Activated CD8-positive, alpha-beta memory T cell treated with anti-CD3 and anti-CD28 coated beads for 36 hours (primary cell): ENCODE data around the gene UCN2. TPM values are rescaled to one million over a fixed set of nuclear protein-coding genes. Genes with fewer than 3 reads are reported as not detected.

Experiments used
- CTCF ChIA-PET: fragments of 350-600 bp; sonication (Branson Sonifier 250); formaldehyde crosslinking; loops from one replicate; lab custom pipeline; 2021; ENCODE audit warnings: antibody characterized with exemption; lab: Charles Lee
- POLR2A ChIA-PET: fragments of 350-600 bp; sonication (Branson Sonifier 250); formaldehyde crosslinking; loops from one replicate; lab custom pipeline; 2021; ENCODE audit warnings: antibody characterized with exemption; lab: Charles Lee
- total RNA-seq, 2 experiments: library from RNA; stranded (reverse); gene quantifications; one replicate each; pipeline ENCODE4 v1.2.3, GENCODE V29; 2021

Gene UCN2
- total RNA-seq, 2 experiments from 2014 or later = not detected

DNA sequence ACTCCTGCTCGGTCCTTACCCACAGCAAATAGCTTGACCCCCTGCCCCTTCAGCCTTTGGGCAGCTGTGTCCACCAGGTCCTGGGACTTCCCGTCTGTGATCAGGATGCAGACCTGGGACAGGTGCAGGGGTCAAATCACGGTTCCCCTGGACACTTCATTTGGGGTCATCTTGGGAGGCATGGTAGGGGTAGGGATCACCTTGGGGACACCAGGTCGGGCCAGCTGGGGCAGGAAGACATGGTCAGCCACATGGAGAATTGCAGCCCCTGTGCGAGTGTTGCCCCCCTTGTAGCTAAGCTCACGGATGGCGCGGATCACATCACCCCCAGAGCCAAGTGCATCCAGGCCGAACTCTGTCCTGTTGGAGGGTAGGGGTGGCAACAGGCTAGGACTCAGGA is 29.8 kb upstream of the UCN2 start:
- POLR2A ChIA-PET = no interaction called here

DNA sequence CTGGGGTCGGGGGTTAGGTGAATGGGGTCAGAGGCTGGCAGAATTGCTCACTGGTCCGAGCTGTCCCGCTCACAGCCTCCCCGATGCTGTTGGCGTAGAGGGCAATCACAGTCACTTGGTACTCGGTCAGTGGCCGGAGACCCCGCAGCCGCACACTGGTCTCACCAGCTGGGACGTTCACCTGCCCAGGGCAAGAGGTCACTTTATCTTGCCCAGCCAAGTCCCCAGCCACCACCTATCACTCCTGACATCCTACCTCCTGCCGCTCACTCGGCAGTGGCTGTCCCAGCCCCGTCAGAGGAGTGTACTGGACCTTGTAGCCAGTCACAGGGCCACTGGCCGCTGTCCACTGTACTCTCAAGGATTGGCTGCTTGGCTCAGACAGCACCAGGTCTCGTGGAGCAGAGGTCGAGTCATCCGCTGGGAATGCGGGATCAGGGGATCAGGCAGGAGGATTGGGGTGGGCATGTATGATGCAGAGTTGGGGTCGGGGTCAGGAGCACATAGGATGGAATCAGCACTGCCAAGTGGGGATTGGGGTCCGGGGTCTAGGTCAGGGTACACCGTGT is 29.0 kb upstream of the UCN2 start:
- CTCF ChIA-PET = no interaction called here
- POLR2A ChIA-PET = no interaction called here

More for the DNA sequence above, 29.8 kb upstream of the UCN2 start:
- CTCF ChIA-PET = no interaction called here

DNA sequence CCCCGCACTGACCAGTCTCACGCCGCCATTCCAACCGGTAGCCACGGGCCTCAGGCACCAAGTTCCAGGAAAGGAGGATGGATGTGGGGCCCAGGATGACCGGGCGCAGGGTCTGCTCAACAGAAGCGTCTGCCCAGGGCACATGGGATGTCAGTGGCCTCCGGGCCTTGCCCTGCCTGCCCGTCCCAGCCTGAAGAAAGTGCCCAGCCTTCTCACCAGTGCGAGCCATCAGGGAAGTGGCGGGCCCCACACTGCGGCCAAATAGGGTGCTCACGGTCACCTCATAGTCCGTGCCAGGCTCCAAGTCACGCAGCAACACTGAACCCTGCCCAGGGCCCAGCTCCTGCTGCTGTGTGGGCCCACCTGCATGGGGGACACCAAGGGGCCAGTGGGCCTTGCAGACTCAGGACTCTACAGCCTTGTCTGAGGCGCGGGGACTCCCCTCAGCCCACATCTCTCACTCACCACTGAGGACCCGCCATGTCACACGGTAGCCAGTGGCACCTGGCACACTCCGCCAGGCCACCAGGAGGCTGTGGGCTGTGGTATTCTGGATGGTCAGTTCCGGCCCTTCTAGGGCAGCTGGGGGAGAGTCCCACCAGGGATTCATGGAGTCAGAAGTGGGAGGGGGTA is 28.4 kb upstream of the UCN2 start:
- CTCF ChIA-PET = no interaction called here
- POLR2A ChIA-PET = no interaction called here

DNA sequence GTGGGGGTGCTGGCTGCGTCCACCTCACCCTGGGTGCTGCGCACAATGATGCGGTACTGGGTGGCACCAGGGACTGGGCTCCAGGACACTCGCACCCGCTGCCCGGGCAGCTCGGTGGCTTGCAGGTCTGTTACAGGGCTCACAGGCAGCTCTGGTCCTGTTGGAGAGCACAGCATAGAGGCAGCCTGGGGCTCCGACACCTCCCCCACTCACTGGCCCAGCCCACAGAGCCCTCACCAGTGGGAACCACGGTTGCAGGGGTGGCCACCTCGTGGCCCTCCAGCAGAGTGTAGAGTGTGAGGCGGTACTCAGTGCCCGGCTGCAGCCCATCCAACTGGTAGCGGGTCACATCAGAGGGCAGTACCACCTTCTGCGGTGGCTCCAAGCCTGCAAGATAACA is 27.9 kb upstream of the UCN2 start:
- ChIA-PET CTCF (no interaction called here), POLR2A (no interaction called here)

DNA sequence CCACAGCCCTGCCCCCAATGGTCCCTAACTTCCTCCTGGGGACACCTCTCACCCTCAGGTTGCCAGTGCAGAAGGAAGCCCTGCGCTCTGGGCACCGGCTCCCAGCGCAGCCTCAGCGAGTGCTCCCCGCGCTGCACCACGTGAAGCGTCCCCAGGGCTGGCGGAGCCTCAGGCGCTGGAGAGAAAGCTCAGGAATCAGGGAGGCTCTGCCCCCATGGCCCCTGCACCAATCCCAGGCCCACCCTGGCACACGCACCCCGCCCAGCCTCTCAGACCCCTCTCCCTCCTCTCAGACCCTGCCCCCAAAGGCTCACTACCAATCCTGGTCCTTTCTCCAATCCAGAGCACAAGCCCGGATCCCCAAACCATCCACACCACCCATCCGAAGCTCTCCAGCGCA is 24.6 kb upstream of the UCN2 start:
- CTCF ChIA-PET = no interaction called here

DNA sequence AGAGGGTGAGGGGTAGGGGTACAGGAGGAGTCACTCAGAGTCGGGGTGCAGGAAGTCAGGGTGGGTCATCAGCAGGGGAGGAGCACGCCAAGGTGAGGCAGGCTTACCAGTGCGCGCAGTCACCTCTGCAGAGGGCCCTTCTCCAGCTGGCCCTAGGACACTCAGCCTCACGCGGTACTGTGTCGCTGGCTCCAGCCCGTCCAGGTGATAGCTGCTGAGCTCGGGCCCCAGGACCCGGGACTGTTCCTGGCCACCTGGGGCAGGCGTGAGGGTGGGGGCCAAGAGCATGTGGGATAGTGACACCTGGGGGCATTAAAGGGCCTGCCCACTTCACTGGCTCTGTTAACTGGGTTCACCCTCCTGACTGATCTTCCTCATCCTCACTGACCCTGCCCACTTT is 24.1 kb upstream of the UCN2 start:
- CTCF ChIA-PET = no interaction called here
- POLR2A ChIA-PET = no interaction called here

More for the DNA sequence above, 24.6 kb upstream of the UCN2 start:
- POLR2A ChIA-PET = no interaction called here

DNA sequence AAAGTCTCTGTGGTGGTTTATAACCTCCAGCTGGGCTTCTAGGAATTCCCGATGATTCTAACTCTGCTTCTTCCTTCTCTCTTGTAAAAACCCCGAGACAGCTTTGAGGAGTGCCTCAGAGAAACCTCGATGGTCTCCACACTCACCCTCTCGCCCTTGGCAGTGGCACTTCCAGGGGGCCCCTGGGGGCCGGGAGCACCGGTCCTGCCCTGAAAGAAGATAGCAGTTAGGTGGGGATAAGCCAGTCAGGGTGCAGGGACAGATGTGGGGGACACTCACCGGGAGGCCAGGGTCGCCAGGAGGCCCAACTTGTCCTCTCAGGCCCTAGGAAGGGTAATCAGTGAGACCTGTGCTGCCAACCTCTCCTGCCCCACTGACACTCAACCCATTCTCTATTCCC is 21.8 kb upstream of the UCN2 start:
- CTCF ChIA-PET = no interaction called here
- POLR2A ChIA-PET = no interaction called here

DNA sequence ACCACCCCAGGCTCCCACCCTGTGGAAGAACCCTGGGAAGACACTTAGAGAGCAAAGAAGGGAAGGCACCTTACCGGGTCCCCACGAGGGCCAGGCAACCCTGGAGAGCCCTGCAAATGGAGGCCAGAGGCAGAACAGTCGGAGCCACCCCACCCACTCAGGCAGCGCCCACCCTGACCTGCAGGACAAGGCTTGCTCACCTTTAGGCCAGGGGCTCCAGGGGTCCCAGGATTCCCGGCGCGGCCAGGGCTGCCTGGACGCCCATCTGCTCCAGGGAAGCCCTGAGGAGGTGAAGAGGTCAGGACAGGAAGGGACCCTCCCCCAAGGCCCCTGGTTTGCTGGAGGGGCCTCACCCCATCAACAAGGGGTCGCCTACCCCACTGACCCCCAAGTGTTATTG is 21.3 kb upstream of the UCN2 start:
- ChIA-PET CTCF (no interaction called here), POLR2A (no interaction called here)

DNA sequence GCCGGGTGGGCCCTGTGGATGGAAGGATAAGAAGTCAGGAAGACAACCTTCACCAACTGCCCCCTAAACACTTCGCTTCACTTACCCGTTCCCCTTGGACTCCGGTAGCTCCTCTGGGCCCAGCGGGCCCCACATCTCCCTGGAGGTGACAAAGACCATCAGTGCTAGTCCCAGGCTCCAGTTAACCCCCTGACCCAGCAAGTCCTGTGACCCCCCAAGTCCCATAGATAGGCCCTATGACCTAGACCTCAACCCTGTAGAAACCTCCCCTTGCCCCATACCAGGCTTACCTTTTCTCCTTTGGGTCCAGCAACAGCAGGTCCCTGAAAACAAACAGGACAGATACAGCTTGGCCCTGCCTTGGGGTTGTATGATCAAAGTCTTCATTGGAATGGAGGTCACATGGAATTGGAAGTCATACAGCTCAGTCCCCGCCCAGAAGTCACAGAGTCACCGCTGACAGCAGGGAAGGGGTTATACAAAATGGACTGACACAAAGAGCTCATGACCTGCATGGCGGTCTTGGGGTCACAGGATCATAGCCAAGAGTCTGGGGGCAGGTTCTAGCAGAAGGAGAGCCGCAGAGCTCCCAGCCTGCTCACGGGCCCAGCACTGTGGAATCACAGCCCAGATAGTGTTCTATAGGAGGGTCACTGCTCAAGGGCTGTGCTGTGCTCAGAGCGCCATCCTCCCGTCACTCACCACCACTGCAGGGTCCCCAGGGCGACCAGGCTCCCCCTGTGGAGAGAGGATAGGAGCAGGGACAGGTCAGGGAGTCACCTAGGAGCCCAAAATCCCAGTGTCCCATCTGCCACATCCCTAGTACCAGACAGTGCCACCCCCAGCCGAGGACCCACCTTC is 18.3 kb upstream of the UCN2 start:
- ChIA-PET POLR2A (no interaction called here), CTCF (interaction anchor here (1.4 kb wide), 1 partner anchor 23 kb away, joined by 4 read pairs; no protein-coding TSS in a partner anchor)

DNA sequence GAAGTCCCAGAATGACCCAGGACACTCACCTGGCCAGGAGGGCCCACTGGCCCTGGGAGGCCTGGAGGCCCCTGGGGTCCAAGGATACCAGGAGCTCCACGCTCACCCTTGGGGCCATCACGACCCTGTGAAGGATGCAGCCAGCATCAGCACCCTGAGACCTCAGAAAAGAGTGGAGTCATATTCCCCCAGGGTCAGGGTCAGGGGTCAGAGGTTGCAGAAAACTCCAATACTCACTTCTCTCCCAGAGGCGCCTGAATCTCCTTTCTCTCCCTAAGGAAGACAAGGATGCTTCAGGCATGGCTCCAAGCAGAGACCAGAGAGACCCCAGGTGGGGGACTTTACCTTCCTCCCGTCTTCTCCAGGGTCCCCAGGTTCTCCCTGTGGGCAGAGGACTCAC is 13.1 kb upstream of the UCN2 start:
- POLR2A ChIA-PET = no interaction called here
- CTCF ChIA-PET = no interaction called here

DNA sequence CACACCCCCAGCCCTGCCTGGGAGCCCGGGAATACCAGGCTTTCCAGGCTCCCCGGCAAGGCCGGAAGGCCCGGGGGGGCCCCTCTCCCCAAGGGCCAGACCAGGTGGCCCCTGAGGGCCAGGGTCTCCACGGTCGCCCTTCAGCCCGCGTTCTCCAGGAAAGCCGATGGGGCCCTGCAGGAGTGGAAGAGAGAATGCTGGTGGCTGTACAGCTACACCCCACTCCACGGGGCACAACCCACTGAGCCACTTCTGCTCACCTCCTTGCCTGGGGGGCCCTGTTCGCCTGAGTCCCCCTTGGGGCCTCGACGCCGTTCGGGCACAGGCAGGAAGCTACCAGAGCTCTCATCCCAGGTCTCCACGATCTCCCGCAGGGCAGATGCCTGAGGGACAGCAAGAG is 11.8 kb upstream of the UCN2 start:
- CTCF ChIA-PET = interaction anchor here (0.6 kb wide), 1 partner anchor 26 kb away, joined by 4 read pairs; no protein-coding TSS in a partner anchor
- POLR2A ChIA-PET = no interaction called here

DNA sequence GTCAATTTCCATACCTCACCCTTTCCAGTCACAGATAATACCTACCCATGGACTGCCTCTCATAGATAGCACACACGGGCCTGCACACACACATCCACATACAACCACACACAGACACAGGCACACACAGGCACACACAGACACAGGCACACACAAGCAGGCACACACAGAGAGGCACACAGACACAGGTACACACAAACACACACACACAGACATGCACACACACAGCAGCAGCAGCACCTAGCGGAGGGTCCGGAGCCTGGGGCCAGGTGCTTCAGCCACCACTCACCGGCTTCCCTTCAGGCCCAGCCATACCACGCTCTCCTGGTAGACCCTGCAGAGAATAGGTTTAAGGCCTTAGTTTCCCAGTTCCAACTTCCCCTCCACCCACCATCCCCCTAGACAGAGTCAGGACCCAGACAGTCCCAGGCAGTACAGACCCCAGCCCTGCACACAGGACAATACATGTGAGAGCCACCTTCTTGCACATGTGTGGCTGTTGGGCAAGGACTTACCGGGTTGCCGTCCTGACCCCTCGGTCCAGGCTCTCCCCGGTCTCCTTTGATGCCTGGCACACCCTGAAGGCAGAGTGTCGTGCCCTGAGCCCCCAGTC is 10.5 kb upstream of the UCN2 start:
- CTCF ChIA-PET = no interaction called here
- POLR2A ChIA-PET = no interaction called here

DNA sequence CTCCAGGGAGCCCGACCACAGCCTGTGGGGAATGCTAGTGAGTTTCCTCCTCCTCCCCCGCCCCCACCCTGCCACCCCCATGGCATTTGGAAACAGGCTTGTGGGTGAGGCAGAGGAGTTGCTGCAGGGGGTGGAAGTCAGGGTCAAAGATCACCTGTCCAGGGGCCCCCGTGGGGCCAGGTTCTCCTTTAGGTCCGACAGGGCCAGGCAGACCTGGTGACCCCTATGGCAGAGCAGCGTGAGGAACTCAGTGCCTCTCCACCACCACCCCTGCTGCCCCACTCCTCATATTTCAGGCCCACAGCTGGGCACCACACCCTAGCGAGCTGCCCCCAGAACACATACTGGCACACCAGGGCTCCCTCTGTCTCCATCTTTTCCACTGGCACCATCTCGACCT is 8.9 kb upstream of the UCN2 start:
- POLR2A ChIA-PET = no interaction called here
- CTCF ChIA-PET = interaction anchor here (1.0 to 1.6 kb wide), 2 partner anchors 63 to 136 kb away, joined by 4 to 5 read pairs; partner anchors contain the start of gene SLC26A6

DNA sequence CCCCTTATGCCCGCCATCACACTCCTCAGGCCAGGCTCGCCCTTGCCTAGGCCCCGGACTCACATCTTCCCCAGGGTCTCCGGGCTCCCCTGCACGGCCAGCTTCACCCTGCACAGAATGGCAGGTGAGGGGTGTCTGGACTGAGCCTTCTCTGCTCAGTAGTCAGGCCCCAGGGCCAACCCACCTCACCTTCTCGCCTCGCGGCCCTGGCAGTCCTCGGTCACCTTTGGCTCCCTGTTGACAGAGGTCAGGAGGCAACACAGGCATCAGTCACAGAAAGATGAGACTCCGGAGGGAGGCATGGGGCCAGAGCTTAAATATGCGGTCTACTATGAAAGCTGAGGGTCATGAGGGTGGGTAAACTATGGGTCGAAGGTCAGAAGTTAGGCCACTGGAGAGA is 8.4 kb upstream of the UCN2 start:
- ChIA-PET CTCF (interaction anchor here (1.6 kb wide), 1 partner anchor 135 kb away, joined by 5 read pairs; no protein-coding TSS in a partner anchor), POLR2A (no interaction called here)

DNA sequence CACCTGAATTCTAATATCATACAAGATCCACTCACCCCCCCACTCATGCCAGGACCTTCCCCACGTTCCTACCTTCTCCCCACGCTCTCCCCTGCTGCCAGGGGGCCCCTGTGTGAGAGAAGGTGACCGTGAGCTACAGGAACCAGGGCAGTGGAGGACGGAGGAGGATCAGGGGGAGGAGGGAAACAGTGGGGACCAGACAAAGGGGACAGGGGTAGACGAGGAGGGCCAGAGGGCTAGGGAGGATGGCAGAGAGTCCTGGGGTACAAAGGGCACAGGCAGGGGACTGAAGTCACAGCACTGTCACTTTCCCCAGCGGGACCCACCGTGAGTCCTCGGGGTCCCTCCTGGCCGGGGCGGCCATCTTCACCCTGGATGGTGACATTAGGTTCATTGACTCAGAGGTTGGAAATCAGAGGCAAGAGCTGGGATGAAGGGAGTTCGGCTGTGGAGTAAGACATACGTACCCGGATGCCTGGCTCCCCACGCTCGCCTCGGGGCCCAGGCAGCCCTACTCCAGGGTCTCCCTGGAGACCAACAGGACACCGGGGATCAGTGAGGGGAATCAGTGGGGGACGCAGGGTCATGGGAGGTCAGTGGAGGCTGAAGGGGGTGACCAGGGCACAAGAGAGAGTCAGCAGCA is 6.3 kb upstream of the UCN2 start:
- ChIA-PET CTCF (no interaction called here), POLR2A (no interaction called here)

DNA sequence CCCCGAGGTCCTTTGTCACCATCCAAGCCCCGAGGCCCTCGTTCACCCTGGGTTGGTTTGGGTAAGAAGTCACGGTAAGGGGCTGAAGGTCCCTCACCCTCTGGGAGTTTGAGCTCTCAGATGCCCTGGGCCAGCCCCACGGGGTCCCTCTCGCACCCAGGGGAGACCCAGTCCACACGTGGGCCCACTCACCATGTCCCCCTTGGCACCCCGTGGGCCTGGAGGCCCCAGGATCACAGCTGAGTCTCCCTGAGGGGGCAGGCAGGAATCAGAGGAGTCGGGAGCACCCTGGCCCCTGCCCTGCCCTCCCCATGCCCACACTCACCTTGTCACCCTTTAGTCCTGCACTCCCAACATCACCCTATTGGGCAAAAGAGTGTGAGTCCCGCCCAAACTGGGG is 5.8 kb upstream of the UCN2 start:
- CTCF ChIA-PET = no interaction called here

DNA sequence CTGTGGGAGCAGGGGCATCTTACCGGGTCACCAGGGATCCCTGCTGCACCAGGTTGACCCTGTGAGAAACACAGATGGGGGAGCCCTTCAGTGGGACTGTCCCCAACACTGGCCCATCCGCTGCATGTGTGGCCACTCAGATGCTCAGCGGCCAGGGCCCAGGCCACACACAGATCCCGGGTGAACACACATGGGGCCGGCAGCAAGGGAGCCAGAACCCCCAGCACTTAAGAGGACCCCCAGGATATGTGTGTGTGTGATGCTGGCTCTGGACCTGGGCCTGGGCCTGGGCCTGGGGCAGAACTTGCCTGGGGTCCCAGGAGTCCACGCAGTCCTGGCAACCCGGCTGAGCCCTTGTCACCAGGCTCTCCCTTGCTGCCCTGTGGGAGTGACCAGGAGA is 4.9 kb upstream of the UCN2 start:
- ChIA-PET POLR2A (no interaction called here), CTCF (no interaction called here)

More for the DNA sequence above, 5.8 kb upstream of the UCN2 start:
- POLR2A ChIA-PET = no interaction called here

DNA sequence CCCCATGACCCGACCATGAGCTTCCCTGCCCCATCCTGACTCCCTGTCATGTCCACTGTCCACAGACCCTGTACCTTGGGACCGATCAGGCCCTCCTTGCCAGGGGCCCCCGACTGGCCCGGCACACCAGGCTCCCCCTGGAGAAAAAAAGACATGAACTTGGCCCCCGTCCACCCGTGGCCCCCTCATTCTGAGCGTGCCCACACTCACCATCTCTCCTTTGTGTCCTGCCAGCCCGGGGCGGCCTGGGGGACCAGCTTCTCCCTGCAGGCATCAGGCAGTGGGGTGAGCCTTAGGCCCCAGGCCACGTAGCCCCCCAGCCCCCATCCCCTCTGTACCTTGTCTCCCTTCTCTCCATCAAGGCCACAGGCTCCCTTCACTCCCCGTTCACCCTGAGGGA is 3.9 kb upstream of the UCN2 start:
- ChIA-PET POLR2A (no interaction called here), CTCF (no interaction called here)

DNA sequence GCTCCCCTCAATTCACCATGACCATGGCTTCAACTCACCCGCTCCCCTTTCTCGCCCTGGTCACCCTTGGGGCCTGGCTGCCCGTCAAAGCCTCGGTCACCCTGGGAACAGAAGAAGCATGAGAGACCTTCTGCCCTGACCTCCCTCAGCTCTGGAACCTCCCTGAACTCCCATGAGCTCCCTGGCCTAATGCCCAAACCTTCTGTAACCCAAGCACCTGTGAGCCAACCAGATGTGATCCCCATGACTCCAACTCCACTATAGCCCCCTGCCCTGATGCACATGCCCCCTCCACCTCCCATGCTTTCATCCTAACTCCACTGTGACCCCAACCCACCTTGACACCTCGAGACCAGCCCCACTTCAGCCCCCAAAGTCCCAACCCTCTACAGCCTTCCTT is 3.5 kb upstream of the UCN2 start:
- ChIA-PET CTCF (no interaction called here), POLR2A (no interaction called here)

DNA sequence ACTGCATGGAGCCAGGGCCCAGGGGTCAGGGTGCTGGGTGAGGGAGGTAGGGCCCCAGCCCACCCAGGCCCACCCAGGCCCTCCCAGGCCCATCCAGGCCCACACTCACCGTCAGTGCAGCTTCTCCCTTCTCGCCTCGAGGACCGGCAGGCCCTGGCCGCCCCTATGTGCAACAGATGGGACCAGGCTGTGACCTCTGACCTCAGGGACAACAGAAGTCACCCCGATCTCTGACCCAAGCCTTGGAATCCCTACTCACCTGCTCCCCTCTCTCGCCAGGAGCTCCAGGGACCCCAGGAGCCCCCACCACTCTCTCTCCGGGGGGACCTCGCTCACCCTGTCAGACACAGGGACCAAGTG is 2.8 kb upstream of the UCN2 start:
- ChIA-PET CTCF (no interaction called here), POLR2A (interaction anchor here (0.6 kb wide), 1 partner anchor 34 kb away, joined by 3 read pairs; no protein-coding TSS in a partner anchor)
